ENCODE data around the gene ASTN1.

Gene ASTN1

DNA sequence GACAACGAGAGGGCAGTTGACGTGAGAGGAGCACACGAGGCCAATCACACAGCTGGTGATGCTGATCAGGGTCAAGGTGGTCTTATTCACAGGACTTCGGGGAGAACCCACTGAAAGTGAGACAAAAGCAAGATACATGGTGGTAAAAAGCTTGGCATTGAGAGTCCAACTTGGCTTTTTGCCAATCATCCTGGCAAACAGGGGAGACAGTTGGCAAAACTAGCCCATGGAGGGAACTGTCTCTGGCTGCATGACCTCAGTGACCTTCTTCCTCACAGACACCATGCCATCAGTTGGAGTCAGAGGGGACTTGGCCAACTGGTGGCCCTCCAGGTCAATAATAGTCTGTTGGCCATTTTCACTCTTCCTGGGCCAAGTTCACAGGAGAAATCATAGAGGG, 139.9 kb downstream of the ASTN1 start:
- DNase-seq: no peak

- no peak for DNase-seq
Measured at GRCh38 chr1:177023726-177024125, 140.8 kb downstream of the ASTN1 start.

- no peak for DNase-seq
Measured at GRCh38 chr1:177023249-177023648, 141.3 kb downstream of the ASTN1 start.

DNA sequence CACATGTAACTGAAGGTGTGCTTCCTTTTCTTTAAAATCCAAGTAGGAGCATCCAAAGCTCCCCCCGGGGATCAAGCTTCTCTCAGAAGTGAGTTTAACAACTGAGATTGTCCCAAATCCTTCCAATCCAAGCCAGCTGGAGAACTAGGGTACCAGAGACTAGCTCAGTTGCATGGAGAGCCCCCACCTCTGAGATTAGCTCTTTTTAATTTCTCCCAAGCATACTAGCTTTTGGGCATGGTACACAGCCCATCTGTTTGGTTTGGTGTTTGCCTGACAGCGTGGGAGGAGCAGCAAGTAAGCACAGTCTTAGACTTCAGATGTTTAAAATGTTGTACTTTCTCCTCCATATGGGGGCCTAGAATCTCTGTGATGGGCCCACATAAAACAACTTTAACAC, 142.8 kb downstream of the ASTN1 start:
- no peak for DNase-seq

- no peak for DNase-seq
Measured at GRCh38 chr1:177020851-177021589, 143.5 kb downstream of the ASTN1 start.

DNA sequence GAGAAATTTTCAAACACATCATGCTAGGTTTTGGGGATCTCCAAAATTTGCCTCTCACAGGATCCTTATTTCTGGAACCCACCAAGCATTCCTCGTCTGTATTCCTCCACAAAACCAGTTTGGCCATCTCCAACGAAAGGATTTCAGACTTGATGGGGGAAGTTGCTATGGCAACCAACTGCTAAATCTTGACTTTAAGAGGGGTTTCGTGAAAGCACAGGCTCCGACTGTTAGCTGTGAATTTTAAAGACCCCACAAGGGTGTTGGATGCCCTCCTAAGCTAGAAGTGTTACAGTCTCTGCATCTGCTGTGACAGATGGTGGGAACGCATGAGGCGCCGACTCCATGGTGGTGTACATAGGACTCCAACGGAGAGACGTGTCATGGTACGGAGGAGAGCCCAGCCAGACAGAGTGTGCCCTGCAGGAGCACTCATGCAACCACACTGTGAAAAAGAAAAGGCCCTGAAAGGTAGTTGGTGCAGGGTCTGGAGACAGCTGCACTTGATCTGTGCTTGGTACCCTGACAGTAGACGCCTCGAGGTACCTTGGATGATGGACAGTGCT, 147.1 kb downstream of the ASTN1 start:
- no peak for DNase-seq

GRCh38 chr1:177014325-177014724, 150.2 kb downstream of the ASTN1 start:
- no peak for DNase-seq

- no peak for DNase-seq
Measured at GRCh38 chr1:177012342-177012925, 152.1 kb downstream of the ASTN1 start.

DNA sequence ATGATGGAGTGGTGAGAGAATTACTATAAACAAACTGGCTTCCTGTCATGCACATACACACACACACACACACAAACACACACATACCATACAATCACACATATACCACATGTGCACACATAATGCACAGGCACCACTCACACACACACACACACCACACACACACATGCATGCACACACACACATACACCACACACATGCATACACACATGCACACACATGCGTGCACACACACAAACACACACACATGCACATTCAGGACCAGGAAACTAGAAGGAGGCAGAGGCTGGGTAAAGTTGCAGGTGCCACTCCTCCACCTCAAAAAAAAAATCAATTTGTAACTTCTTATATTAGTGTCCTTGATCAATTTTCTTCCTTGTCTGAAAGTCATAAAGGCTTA, 153.0 kb downstream of the ASTN1 start:
- DNase-seq: no peak

- no peak for DNase-seq
Measured at GRCh38 chr1:177010211-177010825, 154.2 kb downstream of the ASTN1 start.

GRCh38 chr1:177008653-177009052, 155.9 kb downstream of the ASTN1 start:
- no peak for DNase-seq

GRCh38 chr1:177007437-177008161, 156.9 kb downstream of the ASTN1 start:
- no peak for DNase-seq

DNA sequence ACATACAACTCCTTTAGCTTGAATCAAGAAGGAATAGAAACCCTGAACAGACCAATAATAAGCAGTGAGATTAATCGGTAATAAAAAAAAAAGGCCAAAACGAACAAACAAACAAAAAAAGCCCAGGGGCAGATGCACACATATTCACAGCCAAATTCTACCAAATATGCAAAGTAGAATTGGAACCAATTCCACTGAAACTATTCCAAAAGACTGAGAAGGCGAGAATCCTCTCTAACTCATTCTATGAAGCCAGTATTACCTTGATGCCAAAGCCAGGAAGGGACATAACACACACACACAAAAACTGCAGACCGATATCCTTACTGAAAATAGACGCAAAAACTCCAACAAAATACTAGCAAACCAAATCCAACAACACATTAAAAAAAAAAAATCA, 161.6 kb downstream of the ASTN1 start:
- no peak for DNase-seq

DNA sequence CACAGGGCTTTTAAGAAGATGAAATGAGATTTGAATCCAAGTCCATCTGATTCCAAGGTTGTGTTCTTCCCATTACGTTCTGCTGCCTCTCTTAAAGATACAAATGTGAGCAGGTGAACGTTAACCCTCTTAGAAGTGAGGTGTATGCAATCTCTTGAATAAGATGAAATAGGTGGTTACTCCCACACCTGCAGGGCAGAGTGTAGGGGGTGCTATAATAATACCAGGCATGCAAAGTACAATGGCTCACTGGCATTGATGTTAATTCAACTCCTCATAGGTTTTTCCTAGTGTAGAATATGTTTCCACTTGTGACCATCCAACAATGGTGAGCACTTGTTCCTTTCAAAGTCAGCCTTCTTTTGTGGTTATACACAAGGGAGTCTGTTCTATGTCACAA, 163.0 kb downstream of the ASTN1 start:
- DNase-seq: no peak

DNA sequence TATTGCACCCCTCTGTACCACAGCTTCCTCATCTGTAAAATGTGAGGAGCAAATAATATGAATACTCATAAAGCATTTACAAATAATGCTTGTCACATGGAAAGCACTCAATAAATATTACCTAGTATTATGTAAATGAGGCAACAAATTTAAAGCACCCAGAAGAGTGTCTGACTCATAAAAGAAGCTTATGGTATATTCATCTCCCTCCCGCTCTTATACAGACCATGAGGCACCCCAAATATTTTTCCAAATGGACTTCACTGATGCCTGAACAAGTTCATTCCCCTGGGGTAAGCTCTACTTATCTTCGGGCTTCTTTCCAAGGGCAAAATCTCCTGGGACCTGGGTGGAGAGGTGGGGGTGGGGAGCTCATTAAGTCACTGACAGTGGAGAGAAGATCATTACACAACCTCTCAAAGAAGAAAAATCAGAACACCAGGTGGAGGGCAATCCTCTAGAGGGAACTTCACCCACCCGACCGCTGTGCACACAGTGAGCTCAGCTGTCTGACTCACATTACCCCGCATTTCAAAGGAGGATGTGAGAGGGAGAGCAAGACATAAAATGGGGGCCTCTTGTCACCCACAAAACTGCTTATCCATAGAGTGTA, 166.2 kb downstream of the ASTN1 start:
- DNase-seq: no peak

DNA sequence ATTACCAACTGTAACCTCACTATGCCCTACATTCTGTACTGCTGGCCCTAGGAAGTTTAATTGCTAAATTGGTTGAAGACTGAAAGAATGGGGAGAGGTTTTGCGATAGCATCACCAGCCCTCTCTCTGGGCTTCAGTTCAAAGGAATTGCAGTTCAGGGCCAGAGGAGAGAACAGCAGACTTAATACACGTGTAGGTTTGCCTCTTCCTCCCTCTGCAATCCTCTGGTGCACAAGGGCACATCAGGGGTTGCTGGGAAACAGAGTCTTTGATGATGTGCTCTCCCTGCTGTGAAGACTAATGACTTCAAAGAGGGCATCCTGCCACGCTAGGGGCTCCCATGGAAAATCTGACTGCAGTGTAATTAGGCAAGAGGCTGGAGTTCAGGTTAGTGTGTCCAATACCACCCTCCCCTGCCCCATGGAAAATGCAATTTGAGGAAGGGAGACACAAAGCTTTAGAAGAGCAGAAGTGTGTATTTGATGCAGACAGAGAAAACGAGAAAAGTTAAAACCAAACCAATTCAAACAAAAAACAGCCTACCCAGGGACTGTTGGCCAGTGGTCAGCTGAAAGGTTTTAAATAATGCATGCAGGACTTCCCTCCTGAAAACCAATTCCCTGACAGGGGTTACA, 167.9 kb downstream of the ASTN1 start:
- no peak for DNase-seq

DNA sequence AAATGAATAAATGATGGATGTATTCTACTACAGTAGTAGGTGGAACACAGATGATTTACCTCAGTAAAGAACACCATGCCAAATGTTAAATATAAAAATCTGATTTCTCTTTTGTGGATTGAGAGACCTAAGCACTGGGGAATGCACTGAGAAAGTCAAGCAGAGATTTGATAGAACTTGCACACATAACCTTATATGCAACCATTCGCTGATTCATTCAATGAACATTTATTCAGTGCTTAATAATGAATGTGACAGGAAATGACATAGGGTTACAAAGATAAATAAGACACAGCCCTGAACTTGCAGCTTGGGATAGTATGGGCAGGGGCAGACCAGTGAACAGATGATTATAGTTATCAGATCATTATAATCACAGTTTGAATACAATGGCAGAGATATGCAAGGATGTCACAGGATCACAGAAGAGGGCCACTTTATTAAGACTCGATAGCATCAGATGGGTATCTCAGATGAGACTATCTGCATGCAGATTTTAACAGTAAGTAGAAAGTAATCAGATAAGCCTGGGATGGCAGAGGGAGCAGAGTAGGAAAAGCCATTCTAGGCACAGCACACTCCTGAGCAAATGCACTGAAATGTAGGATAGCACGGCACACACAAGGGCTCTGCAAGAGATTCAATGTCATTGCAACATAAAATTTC, 169.4 kb downstream of the ASTN1 start:
- DNase-seq: no peak

DNA sequence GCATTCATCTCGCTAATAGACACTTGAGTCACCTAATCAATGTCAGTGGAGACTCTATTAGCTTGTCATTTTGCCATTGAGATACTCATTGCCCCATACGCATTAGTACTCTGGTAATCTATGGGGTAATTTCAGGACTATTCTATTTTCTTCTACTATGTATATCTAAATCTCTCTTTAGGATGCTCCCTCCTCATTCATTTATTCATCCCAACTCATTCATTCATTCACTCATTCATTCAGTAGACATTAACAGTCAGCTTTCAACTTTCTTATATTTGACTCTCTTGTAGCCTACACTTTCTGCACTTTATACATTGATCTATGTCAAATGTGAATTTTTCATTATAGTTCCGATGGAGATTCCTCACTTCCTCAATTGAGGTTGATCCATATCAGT, 170.9 kb downstream of the ASTN1 start:
- no peak for DNase-seq

DNA sequence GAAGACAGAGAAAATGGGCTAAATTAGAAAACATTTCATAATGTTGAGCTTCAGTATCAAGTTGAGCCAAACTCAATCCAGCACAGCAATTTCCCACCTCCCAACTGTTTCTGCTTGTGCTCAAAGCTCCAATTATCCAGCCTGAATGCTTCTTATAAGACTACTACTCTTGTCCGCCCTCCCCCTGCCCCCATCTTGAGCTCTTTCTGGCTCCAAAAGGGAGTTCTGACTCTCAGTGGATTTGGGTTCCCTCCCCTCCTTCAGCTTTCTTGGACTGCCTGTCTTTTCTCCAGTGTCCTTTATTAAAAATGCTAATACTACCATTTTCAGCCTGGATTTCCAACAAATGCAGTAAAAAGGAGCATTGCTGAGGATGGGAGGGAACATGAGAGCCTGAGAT, 174.8 kb downstream of the ASTN1 start:
- no peak for DNase-seq

- no peak for DNase-seq
Measured at GRCh38 chr1:176989023-176989422, 175.5 kb downstream of the ASTN1 start.

GRCh38 chr1:176987016-176987415, 177.5 kb downstream of the ASTN1 start:
- DNase-seq: no peak

- no peak for DNase-seq
Measured at GRCh38 chr1:176983731-176984130, 180.8 kb downstream of the ASTN1 start.

Data from bone marrow (tissue), 2 donors.